HL-60 (cell line): ENCODE results near the gene MYBPHL.

Experiments used
- DNase-seq, 2 experiments: peaks; one replicate each; pipeline ENCODE4 v3.0.0-alpha.2; 2010 to 2020; ENCODE audit warnings: low read depth in 1 of 2, low spot score in 1 of 2
- H3K27ac ChIP-seq: fragments of 250-450 bp; sonication (Bioruptor Pico); replicated peaks from 2 replicates; pipeline ENCODE4 v1.5.1; 2020; ENCODE audit warnings: mild to moderate bottlenecking, moderate library complexity
- H3K27me3 ChIP-seq: fragments of 250-450 bp; sonication (Bioruptor Pico); 2 replicates; pipeline ENCODE4 v1.5.1; 2021; ENCODE audit warnings: mild to moderate bottlenecking, moderate library complexity; ENCODE audit not compliant: insufficient read depth, poor library complexity, severe bottlenecking
- H3K4me3 ChIP-seq: replicated peaks from 2 replicates; pipeline ENCODE4 v1.5.1; 2011; ENCODE audit warnings: mild to moderate bottlenecking, control low read depth, low read length; ENCODE audit not compliant: insufficient read depth
- CTCF ChIP-seq: IDR thresholded peaks from one replicate; pipeline ENCODE4 v1.5.1; 2011; ENCODE audit warnings: low read length, control low read depth, inconsistent platforms; ENCODE audit not compliant: insufficient read depth
- GABPA ChIP-seq: IDR thresholded peaks from 2 replicates; pipeline ENCODE4 v1.6.1; 2012; ENCODE audit warnings: low read depth
- POLR2AphosphoS5 ChIP-seq: IDR thresholded peaks from 2 replicates; pipeline ENCODE4 v1.6.1; 2012; ENCODE audit warnings: low read depth
- SPI1 ChIP-seq: IDR thresholded peaks from 2 replicates; pipeline ENCODE4 v1.6.1; 2012; ENCODE audit warnings: low read depth, mild to moderate bottlenecking, borderline replicate concordance
- TF ChIP-seq, protein P1 (sequence below): IDR thresholded peaks from 2 replicates; pipeline ENCODE4 v1.6.1; 2012; ENCODE audit warnings: low read depth; ENCODE audit not compliant: insufficient replicate concordance

MYBPHL gene

DNA sequence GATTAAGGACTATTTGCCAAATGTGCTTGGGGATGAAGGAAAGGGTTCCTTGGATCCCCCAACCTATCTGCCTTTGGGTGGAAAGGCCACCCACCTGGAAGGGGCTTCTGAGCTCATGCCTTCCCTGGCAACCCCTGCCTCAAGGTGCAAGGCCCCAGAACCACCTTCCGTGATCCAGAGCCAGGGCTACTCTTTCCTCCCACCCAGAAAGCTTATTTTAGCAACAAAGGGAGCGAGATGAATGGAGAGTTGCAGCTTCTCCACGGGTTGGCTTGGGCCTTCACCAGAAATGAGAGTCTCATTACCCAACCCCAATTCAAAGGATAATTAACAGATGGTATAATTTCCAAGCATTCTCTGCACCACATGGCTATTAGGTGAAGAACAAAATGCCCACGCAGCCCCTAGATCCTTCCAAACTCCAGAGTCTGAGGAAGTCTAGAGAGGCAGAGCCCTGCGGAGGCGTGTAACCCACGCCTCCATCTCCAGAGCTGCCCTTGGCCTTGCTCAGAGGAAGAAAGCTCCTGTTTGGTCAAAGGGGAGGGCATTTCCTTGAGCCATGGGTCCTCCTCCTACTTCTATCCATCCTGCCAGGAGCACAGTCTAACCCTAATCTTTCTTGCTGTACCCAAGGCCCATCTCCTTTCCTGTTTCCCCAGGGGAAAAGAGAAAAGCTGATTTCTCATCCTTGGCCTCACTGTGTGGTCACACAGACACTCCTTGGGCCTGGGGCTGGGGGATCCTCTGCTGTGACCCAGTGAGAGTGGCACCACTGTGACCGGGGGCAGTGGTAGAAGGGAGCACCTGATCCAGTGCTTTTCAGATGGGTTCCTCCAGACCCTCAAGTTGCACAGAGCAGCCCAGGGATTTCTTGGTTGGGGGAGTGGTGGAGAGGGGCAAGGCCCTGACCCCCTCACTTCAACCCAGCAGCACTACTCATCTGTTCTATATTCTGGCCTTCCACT lies 59.1 kb downstream of the MYBPHL start:
- no peak for DNase-seq
- Histone ChIP-seq H3K4me3 (no peak overlapping the region), H3K27ac (no peak overlapping the region), H3K27me3 (peaks cover 18% of the 10 kb centered on the region)
- TF ChIP-seq GABPA (no peak), POLR2AphosphoS5 (no peak), SPI1 (no peak), CTCF (no peak)
- TF ChIP-seq, protein P1, sequence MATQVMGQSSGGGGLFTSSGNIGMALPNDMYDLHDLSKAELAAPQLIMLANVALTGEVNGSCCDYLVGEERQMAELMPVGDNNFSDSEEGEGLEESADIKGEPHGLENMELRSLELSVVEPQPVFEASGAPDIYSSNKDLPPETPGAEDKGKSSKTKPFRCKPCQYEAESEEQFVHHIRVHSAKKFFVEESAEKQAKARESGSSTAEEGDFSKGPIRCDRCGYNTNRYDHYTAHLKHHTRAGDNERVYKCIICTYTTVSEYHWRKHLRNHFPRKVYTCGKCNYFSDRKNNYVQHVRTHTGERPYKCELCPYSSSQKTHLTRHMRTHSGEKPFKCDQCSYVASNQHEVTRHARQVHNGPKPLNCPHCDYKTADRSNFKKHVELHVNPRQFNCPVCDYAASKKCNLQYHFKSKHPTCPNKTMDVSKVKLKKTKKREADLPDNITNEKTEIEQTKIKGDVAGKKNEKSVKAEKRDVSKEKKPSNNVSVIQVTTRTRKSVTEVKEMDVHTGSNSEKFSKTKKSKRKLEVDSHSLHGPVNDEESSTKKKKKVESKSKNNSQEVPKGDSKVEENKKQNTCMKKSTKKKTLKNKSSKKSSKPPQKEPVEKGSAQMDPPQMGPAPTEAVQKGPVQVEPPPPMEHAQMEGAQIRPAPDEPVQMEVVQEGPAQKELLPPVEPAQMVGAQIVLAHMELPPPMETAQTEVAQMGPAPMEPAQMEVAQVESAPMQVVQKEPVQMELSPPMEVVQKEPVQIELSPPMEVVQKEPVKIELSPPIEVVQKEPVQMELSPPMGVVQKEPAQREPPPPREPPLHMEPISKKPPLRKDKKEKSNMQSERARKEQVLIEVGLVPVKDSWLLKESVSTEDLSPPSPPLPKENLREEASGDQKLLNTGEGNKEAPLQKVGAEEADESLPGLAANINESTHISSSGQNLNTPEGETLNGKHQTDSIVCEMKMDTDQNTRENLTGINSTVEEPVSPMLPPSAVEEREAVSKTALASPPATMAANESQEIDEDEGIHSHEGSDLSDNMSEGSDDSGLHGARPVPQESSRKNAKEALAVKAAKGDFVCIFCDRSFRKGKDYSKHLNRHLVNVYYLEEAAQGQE, result no peak

DNA sequence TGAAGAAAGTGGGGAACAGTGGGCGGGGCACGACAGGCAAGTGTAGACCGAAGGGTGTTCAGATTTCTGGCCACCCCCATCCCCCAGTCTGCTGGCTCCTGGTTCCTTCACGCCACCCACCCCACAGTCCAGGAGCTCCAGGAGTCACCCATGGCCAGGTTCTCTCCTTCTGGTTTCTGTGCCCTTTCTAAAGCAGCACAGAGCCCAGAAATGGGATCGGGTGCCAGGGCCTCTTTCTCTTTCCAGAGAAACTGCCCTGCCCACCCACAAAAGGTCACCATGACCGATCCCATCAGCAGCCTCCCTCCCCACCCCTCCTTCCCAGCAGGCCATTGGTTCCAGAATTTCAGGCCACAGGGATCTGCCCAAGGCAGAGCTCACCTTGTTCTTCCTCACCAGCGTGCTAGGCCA lies 60.7 kb downstream of the MYBPHL start:
- H3K27me3 ChIP-seq, result peaks cover 7% of the 10 kb centered on the region
- TF ChIP-seq POLR2AphosphoS5, result no peak
- no peak for DNase-seq
- no peak overlapping the region for H3K27ac ChIP-seq
- no peak overlapping the region for H3K4me3 ChIP-seq

DNA sequence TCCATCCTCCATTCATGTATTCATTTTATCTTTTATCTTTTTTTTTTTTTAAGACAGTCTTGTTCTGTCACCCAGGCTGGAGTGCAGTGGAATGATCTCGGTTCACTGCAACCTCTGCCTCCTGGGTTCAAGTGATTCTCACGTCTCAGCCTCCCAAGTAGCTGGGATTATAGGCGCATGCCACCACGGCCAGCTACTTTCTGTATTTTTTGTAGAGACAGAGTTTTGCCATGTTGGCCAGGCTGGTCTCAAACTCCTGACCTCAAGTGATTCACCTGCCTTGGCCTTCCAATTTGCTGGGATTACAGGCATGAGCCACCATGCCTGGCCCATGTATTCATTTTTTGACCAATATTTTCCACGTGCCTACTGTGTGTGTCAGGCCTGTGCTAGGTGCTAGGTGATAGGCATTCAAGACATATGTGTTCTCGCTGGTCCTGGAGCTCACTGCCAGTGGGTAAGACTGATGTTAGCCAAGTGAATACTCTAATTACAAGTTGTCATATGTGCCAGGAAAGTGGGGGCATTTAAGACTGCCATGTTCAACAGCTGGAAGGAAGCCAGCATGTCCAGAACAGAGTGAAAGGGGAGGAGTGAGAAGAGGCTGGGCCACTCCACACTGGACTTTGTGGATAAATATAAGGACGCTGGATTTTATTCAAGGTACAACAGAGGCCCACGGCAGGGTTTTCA lies 62.8 kb downstream of the MYBPHL start:
- Histone ChIP-seq H3K27ac (no peak overlapping the region), H3K27me3 (no peaks in the 10 kb centered on the region), H3K4me3 (no peak overlapping the region)
- TF ChIP-seq SPI1 (no peak), GABPA (no peak), POLR2AphosphoS5 (no peak), CTCF (no peak)
- TF ChIP-seq, protein P1, result no peak
- no peak for DNase-seq

DNA sequence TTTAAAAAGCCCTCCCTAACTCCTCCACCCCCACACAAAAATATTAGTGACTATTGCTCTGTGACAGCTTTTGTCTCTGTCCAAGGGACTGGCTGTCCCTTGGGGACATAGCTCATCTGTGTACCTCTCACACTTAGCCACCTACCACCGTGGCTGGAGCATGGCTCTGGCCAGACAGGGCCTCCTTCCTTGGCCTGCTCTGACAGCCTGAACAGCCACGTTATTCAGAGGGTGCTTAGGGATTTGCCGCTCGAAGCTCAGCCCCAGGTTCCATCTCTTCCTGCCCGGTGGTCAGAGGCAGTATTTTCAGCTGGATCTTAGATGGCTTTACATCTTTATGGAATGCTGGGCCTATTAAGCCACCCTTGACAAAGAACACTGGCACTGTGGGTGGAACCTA lies 63.6 kb downstream of the MYBPHL start:
- TF ChIP-seq SPI1, result no peak
- no peak for TF ChIP-seq GABPA
- TF ChIP-seq, protein P1, result no peak
- no peak for TF ChIP-seq POLR2AphosphoS5
- TF ChIP-seq CTCF, result no peak
- Histone ChIP-seq H3K27ac (no peak overlapping the region), H3K27me3 (no peaks in the 10 kb centered on the region), H3K4me3 (no peak overlapping the region)
- no peak for DNase-seq
